WTC11 (cell line): ENCODE measurements around the gene TEX10. TPM values are rescaled to one million over a fixed set of nuclear protein-coding genes. Genes with fewer than 3 reads are reported as not detected.

Source experiments
- ATAC-seq: fragments of 200-7000 bp; cut with Tn5 transposase; 2 replicates; pipeline ENCODE4 v1.10.0; 2021; ENCODE audit warnings: mild to moderate bottlenecking, moderate library complexity
- CTCF ChIA-PET: fragments of 300-600 bp; sonication (Branson Sonifier 250); formaldehyde crosslinking; loops from one replicate; lab custom pipeline; 2021; ENCODE audit warnings: antibody characterized with exemption; lab: Charles Lee
- POLR2A ChIA-PET: fragments of 350-600 bp; sonication (Branson Sonifier 250); formaldehyde crosslinking; loops from one replicate; lab custom pipeline; 2021; ENCODE audit warnings: antibody characterized with exemption; lab: Charles Lee
- DNase-seq: peaks from one replicate; pipeline ENCODE4 v3.0.0; 2021; ENCODE audit warnings: low spot score
- H3K27ac Mint-ChIP-seq: 2 replicates; pipeline ENCODE4 v1.8.0; 2021; ENCODE audit warnings: mixed read lengths
- H3K27me3 Mint-ChIP-seq: 2 replicates; pipeline ENCODE4 v1.8.0; 2021; ENCODE audit warnings: low read depth, mild to moderate bottlenecking, moderate library complexity, mixed read lengths
- H3K36me3 Mint-ChIP-seq: 2 replicates; pipeline ENCODE4 v1.8.0; 2021; ENCODE audit warnings: mixed read lengths
- H3K4me1 Mint-ChIP-seq: 2 replicates; pipeline ENCODE4 v1.8.0; 2022; ENCODE audit warnings: mixed read lengths
- H3K4me3 Mint-ChIP-seq: 2 replicates; pipeline ENCODE4 v1.8.0; 2021; ENCODE audit warnings: mild to moderate bottlenecking, moderate library complexity, mixed read lengths
- H3K9me3 Mint-ChIP-seq: 2 replicates; pipeline ENCODE4 v1.8.0; 2021; ENCODE audit warnings: mixed read lengths
- CBFB ChIP-seq: sonication (generic); formaldehyde crosslinking; IDR thresholded peaks from 2 replicates; pipeline ENCODE4 v1.8.1; 2022; ENCODE audit warnings: mild to moderate bottlenecking, low read depth, missing genetic modification reagents
- CDX4 ChIP-seq: fragments of 250-450 bp; sonication (Bioruptor Pico); IDR thresholded peaks from 2 replicates; pipeline ENCODE4 v1.9.0; 2021; ENCODE audit warnings: moderate library complexity, mild to moderate bottlenecking, inconsistent platforms, borderline replicate concordance
- E2F4 ChIP-seq: sonication (generic); formaldehyde crosslinking; IDR thresholded peaks from 2 replicates; pipeline ENCODE4 v1.8.1; 2022; ENCODE audit warnings: low read depth, mild to moderate bottlenecking, moderate library complexity, missing genetic modification reagents, borderline replicate concordance
- ELF4 ChIP-seq: sonication (generic); formaldehyde crosslinking; IDR thresholded peaks from 2 replicates; pipeline ENCODE4 v1.8.1; 2022; ENCODE audit warnings: low read depth, mild to moderate bottlenecking, moderate library complexity, missing genetic modification reagents
- EMX1 ChIP-seq: fragments of 250-450 bp; sonication (Bioruptor Pico); IDR thresholded peaks from 2 replicates; pipeline ENCODE4 v1.8.0; 2021; ENCODE audit warnings: mild to moderate bottlenecking
- ETV6 ChIP-seq: sonication (generic); formaldehyde crosslinking; IDR thresholded peaks from 2 replicates; pipeline ENCODE4 v1.8.1; 2022; ENCODE audit warnings: mild to moderate bottlenecking, missing genetic modification reagents
- GTF2I ChIP-seq: fragments of 250-450 bp; sonication (Bioruptor Pico); conservative IDR thresholded peaks from 2 replicates; pipeline ENCODE4 v1.4.0; 2021; ENCODE audit warnings: mild to moderate bottlenecking
- HMGA2 ChIP-seq: fragments of 250-450 bp; sonication (Bioruptor Pico); IDR thresholded peaks from 2 replicates; pipeline ENCODE4 v1.4.0; 2021; ENCODE audit warnings: mild to moderate bottlenecking, moderate library complexity
- JUN ChIP-seq: sonication (generic); formaldehyde crosslinking; IDR thresholded peaks from 2 replicates; pipeline ENCODE4 v1.8.0; 2023; ENCODE audit warnings: mild to moderate bottlenecking, missing genetic modification reagents
- MYBL2 ChIP-seq: sonication (generic); formaldehyde crosslinking; IDR thresholded peaks from 2 replicates; pipeline ENCODE4 v1.8.1; 2023; ENCODE audit warnings: mild to moderate bottlenecking, moderate library complexity, missing genetic modification reagents
- NFATC4 ChIP-seq: fragments of 250-450 bp; sonication (Bioruptor Pico); IDR thresholded peaks from 2 replicates; pipeline ENCODE4 v1.9.0; 2021; ENCODE audit warnings: mild to moderate bottlenecking
- NR2C2 ChIP-seq: sonication (generic); formaldehyde crosslinking; IDR thresholded peaks from 2 replicates; pipeline ENCODE4 v1.8.0; 2022; ENCODE audit warnings: mild to moderate bottlenecking, missing genetic modification reagents
- OVOL2 ChIP-seq: fragments of 250-450 bp; sonication (Bioruptor Pico); IDR thresholded peaks from 2 replicates; pipeline ENCODE4 v1.9.0; 2021; ENCODE audit warnings: mild to moderate bottlenecking, borderline replicate concordance
- SMAD3 ChIP-seq: sonication (generic); formaldehyde crosslinking; IDR thresholded peaks from 2 replicates; pipeline ENCODE4 v1.8.0; 2022; ENCODE audit warnings: missing genetic modification reagents, mild to moderate bottlenecking, borderline replicate concordance
- SP1 ChIP-seq: sonication (generic); formaldehyde crosslinking; conservative IDR thresholded peaks from 2 replicates; pipeline ENCODE4 v1.8.1; 2022; ENCODE audit warnings: missing genetic modification reagents
- TEAD1 ChIP-seq: sonication (generic); formaldehyde crosslinking; IDR thresholded peaks from 2 replicates; pipeline ENCODE4 v1.8.0; 2022; ENCODE audit warnings: mild to moderate bottlenecking, missing genetic modification reagents
- ZBTB21 ChIP-seq: sonication (generic); formaldehyde crosslinking; IDR thresholded peaks from 2 replicates; pipeline ENCODE4 v1.8.1; 2023; ENCODE audit warnings: mild to moderate bottlenecking, missing genetic modification reagents, borderline replicate concordance
- ZNF263 ChIP-seq: sonication (generic); formaldehyde crosslinking; IDR thresholded peaks from 2 replicates; pipeline ENCODE4 v1.8.1; 2022; ENCODE audit warnings: low read depth, mild to moderate bottlenecking, moderate library complexity, missing genetic modification reagents
- ZNF423 ChIP-seq: fragments of 250-450 bp; sonication (Bioruptor Pico); IDR thresholded peaks from 2 replicates; pipeline ENCODE4 v2.1.2; 2022; ENCODE audit warnings: mild to moderate bottlenecking, moderate library complexity
- ZNF425 ChIP-seq: fragments of 250-450 bp; sonication (Bioruptor Pico); conservative IDR thresholded peaks from 2 replicates; pipeline ENCODE4 v1.9.0; 2021; ENCODE audit warnings: mild to moderate bottlenecking
- total RNA-seq: library from RNA; stranded (reverse); gene quantifications from 3 replicates; pipeline ENCODE4 v1.2.3, GENCODE V29; 2021

TEX10 gene
- total RNA-seq, 1 experiment from 2014 or later, result 64.7 TPM

GRCh38 chr9:100309992-100310391 lies 42.8 kb downstream of the TEX10 start:
- no peak for TF ChIP-seq ZNF425 (CRISPR knock-in tag)
- ChIA-PET POLR2A (no interaction called here), CTCF (no interaction called here)
- H3K9me3 Mint-ChIP-seq, result peaks cover 14% of the 10 kb centered on the region
- peaks cover 77% of the 10 kb centered on the region for H3K36me3 Mint-ChIP-seq
- no peak overlapping the region for H3K27ac Mint-ChIP-seq
- no peak overlapping the region for H3K4me3 Mint-ChIP-seq
- peaks cover 10% of the 10 kb centered on the region for H3K4me1 Mint-ChIP-seq
- ATAC-seq, result no peak
- no peak for DNase-seq
- no peaks in the 10 kb centered on the region for H3K27me3 Mint-ChIP-seq

- H3K36me3 Mint-ChIP-seq, result peaks cover 77% of the 10 kb centered on the region
- DNase-seq (no peak), ATAC-seq (no peak)
- CTCF ChIA-PET, result interaction anchor here (1.8 kb wide), 1 partner anchor 16 kb away, joined by 7 read pairs; no protein-coding TSS in a partner anchor
- no peak overlapping the region for H3K4me3 Mint-ChIP-seq
- peaks cover 12% of the 10 kb centered on the region for H3K4me1 Mint-ChIP-seq
- POLR2A ChIA-PET, result no interaction called here
- TF ChIP-seq MYBL2 (CRISPR knock-in tag) (no peak), NR2C2 (CRISPR knock-in tag) (no peak), OVOL2 (CRISPR knock-in tag) (no peak), SP1 (CRISPR knock-in tag) (no peak), EMX1 (CRISPR knock-in tag) (no peak), ZBTB21 (no peak), ZNF425 (CRISPR knock-in tag) (no peak), NFATC4 (CRISPR knock-in tag) (no peak)
- no peaks in the 10 kb centered on the region for H3K27me3 Mint-ChIP-seq
- peaks cover 8% of the 10 kb centered on the region for H3K9me3 Mint-ChIP-seq
- no peak overlapping the region for H3K27ac Mint-ChIP-seq
Measured at GRCh38 chr9:100308965-100309564, 43.7 kb downstream of the TEX10 start.

- H3K36me3 Mint-ChIP-seq, result peaks cover 78% of the 10 kb centered on the region
- TF ChIP-seq ETV6 (CRISPR knock-in tag) (no peak), GTF2I (CRISPR knock-in tag) (no peak), ELF4 (CRISPR knock-in tag) (no peak), HMGA2 (CRISPR knock-in tag) (no peak), JUN (CRISPR knock-in tag) (no peak), E2F4 (no peak), OVOL2 (CRISPR knock-in tag) (no peak), ZNF263 (CRISPR knock-in tag) (no peak), CBFB (no peak), CDX4 (CRISPR knock-in tag) (no peak), ZNF423 (CRISPR knock-in tag) (no peak), SMAD3 (CRISPR knock-in tag) (no peak), TEAD1 (CRISPR knock-in tag) (no peak)
- H3K4me3 Mint-ChIP-seq, result no peak overlapping the region
- no peaks in the 10 kb centered on the region for H3K27me3 Mint-ChIP-seq
- no peak for ATAC-seq
- H3K27ac Mint-ChIP-seq, result no peak overlapping the region
- POLR2A ChIA-PET, result no interaction called here
- DNase-seq, result no peak
- CTCF ChIA-PET, result interaction anchor here (1.8 kb wide), 1 partner anchor 18 kb away, joined by 7 read pairs; no protein-coding TSS in a partner anchor
- H3K9me3 Mint-ChIP-seq, result 0 out of 2 replicates have a peak, but pooled peaks cover 2% of the 10 kb centered on the region
- H3K4me1 Mint-ChIP-seq, result peaks cover 15% of the 10 kb centered on the region
Measured at GRCh38 chr9:100307080-100307479, 45.7 kb downstream of the TEX10 start.
